WI38 (cell line): Measurements from ENCODE around the gene WDR59.
A peak's percentile ranks its signal among the peaks of the same experiment; 100 is the strongest.
"Not testable (repeated sequence)": the region's sequence is repeated elsewhere in the genome, so short reads cannot be mapped to it uniquely, and the experiment has no call there.

Experiments
- H3K4me3 ChIP-seq: 2 replicates; pipeline ENCODE4 v1.5.1; 2011; ENCODE audit warnings: low read depth, mild to moderate bottlenecking, control low read depth, low read length
- CTCF ChIP-seq: IDR thresholded peaks from 2 replicates; pipeline ENCODE4 v1.5.1; 2012; ENCODE audit warnings: low read depth, mild to moderate bottlenecking, control low read depth, low read length

The WDR59 gene

GRCh38 chr16:74984529-74985296 lies at the start of gene WDR59:
TSS of gene WDR59 (minus strand) at chr16:74985123. CDS start at chr16:74985017, 106 bp downstream.
- peak within 1 kb of the TSS; percentile 99 for H3K4me3 ChIP-seq
- TF ChIP-seq CTCF, result no peak

- H3K4me3 ChIP-seq, result no peak overlapping the region
- no peak for TF ChIP-seq CTCF
These were observed 47.7 kb upstream of the WDR59 start for GRCh38 chr16:75032655-75033054.

GRCh38 chr16:75029854-75030253 lies 44.9 kb upstream of the WDR59 start:
- no peak for TF ChIP-seq CTCF
- H3K4me3 ChIP-seq, result no peak overlapping the region

- TF ChIP-seq CTCF, result no peak
- no peak overlapping the region for H3K4me3 ChIP-seq
These were observed 43.7 kb upstream of the WDR59 start for GRCh38 chr16:75028544-75029135.

- TF ChIP-seq CTCF, result no peak
- H3K4me3 ChIP-seq, result no peak overlapping the region
These were observed 42.8 kb upstream of the WDR59 start for GRCh38 chr16:75027520-75028300.

- no peak overlapping the region for H3K4me3 ChIP-seq
- TF ChIP-seq CTCF, result no peak
These were observed 42.0 kb upstream of the WDR59 start for GRCh38 chr16:75026892-75027391.

- H3K4me3 ChIP-seq, result not testable (repeated sequence)
These were observed 41.4 kb upstream of the WDR59 start for GRCh38 chr16:75026239-75026891.
